Measurements from ENCODE around the gene SHISA9.

Gene SHISA9

DNA sequence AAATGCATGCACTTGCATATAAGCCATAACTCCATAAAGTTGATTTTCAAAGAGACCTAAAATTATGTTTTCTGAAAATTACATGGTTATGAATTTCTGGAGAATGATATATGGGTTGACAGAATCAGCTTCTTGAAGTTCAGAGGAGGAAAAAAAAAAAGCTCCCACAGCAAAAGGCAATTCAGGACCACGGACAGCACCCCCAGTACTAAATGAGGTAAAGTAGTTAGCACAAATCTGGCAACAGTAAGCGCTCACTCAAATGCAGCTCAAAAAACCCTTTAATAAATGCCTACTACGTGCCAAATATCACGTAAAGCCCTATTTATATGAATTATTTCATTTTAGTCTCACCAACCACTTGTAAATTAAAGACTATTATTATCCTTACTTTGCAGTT, 135.2 kb downstream of the SHISA9 start:
- DNase-seq, result no peak

DNA sequence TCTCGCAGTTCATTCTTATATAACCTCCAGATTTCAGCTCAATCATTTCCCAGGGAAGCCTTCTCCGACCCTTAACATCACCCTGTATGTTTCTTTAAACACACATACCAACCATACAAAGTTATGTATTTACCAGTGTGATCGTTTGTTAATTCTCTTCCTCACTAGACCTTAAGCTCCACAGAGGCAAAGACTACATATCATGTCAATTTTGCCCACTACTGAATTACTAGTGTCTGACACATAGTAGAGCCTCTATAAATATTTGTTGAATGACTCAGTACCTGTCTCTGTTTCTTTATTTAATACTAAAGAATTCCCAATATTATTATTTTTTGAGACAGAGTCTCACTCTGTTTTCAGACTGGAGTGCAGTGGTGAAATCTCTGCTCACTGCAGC, 137.2 kb downstream of the SHISA9 start:
- no peak for DNase-seq

DNA sequence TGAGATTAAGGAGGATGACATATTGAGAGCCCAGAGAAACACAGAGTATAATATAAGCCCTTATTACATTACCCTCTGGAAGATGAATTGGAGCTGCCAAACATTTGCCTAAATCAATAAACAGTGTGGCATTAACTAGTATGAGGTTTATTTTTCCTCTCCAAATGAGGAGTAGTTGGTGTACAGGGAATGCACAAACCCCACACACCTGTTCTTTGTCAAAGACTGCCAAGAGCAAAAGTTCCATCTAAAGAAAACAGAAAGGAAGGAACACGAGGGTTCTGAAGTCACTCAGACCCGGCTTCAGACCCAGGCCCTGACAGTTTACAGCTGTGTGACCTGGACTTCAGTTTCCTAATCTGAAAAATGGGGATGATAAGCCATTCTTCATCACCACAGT, 138.1 kb downstream of the SHISA9 start:
- no peak for DNase-seq

DNA sequence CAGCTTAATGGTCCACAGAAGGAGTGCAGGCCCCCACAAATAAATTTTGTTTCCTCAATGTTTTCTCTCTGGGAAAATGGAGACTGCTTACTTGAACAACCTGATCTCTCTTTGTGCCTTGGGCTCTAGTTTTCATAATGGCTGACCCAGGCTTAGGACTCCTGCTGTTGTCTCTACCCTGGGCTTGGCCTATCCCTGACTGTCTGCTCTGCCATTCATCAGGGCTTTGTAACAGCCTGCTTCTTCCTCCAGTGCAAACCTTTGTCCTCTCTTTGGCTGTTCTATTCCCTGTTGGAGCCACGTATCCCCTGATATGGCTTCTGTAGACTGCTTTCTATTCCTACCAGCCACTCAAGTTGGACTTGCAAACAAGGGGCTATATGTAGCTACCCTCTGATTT, 139.8 kb downstream of the SHISA9 start:
- no peak for DNase-seq

DNA sequence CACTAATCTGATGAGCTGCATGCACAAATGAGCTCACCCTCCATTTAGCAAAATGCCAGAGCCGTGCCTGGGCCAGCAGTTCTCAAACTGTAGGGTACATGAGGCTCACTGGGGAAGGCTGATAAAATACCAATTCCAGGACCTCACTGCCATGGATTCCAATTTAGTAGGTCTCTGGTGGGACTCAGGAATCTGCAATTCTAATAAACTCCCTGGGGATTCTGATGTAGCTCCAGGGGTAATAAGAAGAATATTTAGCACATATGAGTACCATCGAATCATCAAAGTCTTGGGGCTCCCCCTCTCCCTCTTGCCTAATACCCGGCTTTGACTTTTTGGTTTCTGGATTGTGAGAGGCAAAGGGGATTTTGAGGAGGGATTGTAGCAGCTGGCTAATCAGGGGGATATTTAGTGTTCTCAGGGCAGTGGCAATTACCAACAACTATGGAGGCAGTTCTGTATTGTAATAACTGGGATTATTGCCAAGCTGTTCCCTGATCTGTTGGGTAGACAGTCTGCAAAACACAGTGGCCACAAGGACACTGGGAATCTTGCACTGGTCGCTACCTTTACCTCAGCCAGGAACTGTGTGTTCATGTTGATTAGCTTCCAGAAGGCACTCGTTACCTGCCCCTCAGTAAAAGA, 140.4 kb downstream of the SHISA9 start:
- DNase-seq, result no peak

DNA sequence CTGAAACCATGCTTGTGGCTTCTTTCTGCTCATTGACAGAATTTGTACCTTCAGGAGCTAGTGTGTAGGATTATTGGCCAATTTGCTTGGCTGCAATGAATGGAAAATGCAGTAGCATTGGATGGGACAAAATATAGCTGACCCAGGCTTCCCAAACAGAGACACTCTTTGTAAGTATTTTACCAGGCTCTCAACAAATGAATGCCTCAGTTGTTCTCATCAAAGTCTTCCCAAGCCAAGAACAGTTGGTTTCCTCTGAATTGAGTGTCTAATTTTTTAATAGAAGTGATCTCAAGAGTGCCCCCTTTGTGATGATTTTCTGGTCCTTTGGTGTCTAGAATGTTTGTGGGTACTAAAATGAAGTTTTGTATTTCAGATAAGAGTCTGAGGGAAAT, 140.9 kb downstream of the SHISA9 start:
- DNase-seq, result no peak

DNA sequence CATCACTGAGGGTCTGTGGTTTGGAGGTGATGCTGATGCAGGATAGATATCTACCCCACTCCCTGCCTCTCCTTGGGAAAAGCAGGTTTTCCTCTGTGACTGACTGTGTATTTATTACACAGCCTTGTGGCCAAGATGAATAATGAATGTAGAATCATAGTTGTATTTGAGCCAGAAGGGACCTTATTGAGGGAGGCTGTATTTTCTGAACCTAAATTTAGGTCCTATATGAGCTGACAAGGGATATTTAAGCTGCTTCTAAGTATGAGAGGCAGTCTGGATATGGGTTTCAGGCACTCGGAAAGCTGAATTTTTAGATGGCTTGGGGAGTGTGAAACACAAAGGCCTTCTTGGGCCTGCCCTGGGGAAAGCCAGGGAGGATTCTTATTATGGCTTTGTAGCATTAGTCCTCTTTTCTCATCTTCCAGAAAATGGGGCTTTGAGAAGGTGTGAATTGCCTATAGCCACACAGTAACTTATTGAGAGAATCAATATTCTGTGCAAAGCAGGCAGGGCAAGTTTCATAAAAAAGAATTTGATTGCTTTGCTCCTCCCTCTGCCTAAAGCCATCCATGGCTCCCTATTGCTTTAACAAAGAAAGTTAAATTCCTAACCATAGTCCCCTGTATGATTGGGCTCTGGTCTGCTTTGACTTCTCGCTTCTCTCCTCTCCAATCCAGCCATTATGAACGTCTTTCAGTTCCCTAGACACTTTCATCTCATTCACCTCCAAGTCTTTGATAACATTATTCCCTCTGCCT, 144.8 kb downstream of the SHISA9 start:
- no peak for DNase-seq

DNA sequence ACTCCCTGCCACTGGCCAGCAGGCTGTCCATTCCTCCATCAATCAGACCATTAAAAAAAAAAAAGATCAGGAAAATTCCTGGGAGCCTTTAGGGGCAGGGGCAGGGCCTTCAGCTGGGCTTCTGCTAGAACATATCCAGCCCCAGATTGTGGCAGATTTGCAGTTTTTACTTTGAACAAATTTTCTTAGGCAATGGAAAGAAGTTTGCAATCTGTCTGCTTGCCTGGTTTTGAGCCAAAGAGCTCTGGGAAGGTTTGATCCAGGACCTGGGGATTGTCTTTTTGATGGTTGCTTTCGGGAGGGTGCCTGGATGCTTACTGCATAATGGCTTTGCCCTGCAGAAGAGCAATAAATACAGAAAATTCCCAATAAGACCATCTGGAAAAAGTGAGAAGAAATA, 145.9 kb downstream of the SHISA9 start:
- DNase-seq, result no peak

DNA sequence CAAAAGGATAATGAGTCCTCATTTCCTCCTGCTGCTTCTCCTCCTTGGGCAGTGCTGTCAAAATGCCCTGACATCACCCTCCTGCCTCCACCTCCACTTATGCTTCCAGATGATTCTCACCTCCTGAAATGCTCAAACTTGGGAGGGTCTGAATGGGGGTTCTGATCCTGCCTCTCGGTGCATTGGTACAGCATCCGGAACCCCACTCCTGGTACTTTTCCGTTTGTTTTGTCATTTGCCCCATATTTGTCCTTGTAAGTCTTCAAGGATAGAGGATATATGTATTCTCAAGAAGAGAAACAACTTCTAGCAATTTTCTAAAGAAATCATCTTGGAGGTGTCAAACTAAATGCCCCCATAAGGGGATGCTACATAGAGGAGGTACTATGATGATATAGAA, 148.3 kb downstream of the SHISA9 start:
- no peak for DNase-seq

DNA sequence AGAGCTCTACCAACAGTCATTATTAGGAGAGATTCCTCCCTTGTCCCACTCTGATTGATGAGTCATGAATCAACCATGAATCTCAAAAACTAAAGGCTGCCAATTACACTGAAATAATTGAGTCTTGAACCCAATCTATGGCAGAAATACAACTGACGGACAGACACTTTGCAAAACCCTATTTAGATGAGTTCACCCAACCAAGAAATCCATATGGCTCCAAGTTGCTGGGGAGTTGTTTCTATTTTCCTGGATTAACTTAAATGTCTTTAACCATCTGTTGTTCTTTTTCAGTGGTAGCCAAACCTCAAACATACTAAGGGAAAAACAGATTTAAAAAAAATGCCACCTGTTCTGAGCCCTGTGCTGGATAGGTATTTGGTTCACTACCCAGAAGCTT, 151.0 kb downstream of the SHISA9 start:
- no peak for DNase-seq

DNA sequence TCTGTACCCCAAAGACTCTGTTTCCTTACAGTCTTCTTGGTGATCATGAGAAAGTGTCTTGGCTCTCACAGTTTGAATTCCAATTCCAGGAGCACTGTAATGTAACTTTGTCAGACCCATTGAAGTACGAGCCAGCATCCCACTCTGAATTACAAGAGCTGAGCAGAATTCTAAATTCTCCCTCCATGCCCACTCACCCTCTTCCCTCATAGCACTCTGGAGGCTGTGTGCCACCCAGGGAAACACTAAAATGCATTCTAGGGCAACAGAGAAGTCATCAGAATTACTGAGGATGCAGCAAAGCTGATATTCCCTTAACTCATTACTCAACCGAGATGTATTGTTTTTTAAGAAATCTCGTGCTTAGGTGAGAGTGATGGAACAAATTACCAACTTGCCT, 154.1 kb downstream of the SHISA9 start:
- DNase-seq, result no peak

DNA sequence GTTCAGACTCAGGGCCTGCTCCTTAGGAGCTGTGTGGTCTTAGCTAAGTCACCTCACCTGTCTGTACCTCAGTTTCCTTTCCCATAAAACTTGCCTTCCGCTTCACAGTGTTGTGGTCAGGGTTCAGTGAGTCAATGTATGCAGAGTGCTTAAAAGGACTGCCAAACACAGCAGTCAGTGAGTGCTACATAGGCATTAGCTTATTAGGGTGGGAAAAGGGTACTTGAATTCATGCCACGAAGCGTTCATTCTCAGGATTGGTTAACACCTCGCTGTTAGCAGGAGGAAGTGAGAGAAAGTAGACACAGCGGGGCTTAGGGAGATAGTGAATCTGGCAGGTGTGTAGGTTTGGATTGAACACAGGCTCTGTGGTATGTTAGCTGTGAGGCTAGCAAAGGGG, 155.2 kb downstream of the SHISA9 start:
- no peak for DNase-seq

DNA sequence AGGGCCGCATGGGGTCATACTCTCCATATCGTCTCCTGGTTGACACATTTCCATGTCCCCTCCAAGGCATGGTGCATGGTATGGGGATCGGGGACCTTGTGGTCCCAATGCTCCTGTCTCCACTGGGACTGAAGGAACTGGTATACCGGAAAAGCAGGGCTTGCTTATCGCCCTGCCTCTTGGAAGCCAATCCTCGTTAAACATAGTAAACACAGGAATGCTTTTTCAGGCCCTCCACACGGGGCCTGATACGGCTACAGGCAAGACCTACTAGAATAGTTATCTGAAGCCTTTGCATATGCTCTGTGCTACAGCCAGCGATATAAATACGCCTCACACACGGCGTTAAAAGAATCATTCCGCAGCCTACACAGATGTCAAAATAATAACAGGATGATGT, 159.5 kb downstream of the SHISA9 start:
- DNase-seq, result no peak

DNA sequence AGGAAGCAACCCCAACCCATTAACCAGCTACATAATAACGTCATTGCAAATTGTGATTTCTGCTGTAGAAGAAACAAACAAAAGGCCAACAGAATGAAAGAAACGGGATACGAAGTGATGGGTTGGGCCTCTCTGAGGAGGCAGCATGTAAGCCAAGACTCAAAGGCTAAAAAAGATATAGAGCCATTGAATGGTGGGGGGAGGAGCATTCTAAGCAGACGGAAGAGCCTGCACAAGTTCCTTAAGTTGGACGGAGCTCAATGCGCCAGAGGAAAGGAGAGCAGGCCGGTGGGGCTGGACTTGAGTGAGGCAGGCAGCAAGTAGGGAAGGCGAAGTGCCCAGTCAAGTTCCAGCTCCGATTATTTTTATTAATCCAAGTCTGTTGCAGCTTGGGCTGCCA, 160.3 kb downstream of the SHISA9 start:
- DNase-seq, result no peak

DNA sequence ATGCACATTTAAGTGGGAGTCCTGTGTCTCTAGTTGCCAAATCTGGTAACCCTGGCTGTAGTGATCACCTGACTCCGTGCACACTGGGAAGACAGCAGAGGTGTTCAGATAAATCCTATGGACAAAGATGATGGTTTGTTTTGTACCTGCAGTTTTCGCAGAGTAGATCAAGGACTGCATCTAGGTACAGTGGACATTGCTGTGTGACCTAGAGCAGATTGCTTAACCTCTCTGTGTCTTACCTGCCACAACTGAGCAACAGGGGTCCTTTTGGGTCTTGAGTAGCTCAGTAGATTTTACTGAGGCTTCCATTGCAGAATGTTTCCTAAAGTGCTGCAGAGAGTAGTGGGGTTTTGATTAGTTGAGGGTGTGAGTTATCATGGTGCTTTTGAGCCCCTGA, 160.8 kb downstream of the SHISA9 start:
- no peak for DNase-seq

DNA sequence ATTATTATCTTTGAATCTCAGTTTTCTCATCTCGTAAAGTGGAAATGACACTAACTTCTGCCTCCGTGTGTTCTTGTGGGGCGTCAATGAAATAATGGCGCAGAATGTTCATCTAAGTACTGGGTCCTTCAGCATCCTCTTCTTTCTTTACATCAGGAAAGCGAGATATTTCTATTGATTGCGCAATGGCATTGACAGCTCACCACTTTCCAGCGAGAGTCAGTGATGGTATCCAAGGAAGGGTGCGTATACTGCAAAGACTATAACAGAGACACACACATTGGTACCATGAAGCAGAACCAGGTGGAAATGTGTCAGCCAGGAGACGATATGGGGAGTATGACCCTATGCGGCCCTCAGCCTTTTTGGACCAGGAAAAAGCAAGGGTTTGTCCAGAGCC, 162.1 kb downstream of the SHISA9 start:
- DNase-seq, result no peak

DNA sequence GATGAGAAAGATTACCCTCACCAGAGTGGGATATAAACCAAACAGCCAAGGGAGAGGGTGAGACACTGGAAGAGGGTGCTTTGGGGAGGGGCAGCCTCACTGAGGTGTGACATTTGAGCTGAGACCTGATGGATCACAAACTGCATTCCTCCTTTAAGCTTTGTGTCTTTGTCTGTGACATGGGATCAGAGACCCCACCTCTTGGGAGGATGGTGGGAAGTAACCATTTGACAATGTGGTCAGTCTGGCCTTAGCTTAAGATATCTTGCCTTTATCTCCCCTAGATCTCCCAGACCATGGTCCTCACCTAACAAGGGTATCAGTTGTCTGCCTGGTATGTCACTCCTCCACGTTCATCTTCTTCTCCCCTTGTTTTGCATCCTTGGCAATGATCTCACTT, 163.4 kb downstream of the SHISA9 start:
- DNase-seq, result no peak

DNA sequence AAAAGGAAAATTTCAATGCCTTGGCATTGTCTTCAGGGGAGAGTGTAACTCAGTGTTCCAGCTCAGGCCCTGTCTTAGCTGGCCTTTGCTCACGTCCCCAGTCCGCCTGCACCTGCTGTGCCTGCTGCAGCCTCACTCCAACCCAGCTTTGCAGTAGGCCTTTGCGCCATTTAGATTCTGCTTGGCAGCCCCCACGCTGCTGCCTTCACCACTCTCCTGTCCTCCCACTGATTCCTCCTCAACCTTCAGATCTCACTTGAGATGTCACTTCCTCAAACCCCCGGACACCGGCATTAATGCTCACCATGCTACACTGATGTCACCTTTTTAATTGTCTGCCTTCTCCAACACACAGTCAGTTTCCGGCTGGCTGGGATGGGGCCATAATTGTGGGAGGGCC, 166.2 kb downstream of the SHISA9 start:
- no peak for DNase-seq

DNA sequence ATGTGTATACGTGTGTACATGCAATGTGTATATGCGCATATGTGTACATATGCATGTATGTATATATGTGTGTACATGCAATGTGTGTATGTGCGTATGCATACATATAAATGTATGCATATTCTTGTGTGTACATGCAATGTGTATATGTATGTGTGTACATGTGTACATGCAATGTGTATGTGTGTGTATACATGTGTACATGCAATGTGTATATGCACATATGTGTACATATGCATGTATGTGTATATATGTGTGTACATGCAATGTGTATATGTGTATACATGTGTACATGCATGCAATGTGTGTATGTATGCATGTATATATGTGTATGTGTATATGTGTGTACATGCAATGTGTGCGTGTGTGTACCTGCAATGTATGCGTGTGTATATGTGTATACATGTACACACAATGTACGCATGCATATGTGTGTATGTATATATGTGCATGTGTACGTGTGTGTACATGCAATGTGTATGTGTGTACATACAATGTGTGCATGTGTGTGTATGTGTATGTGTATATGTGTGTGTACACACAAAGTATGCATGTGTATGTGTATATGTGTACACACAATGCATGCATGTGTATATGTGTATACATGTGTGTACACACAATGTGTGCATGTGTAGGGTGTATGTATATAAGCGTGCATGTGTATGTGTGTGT, 167.7 kb downstream of the SHISA9 start:
- no peak for DNase-seq

DNA sequence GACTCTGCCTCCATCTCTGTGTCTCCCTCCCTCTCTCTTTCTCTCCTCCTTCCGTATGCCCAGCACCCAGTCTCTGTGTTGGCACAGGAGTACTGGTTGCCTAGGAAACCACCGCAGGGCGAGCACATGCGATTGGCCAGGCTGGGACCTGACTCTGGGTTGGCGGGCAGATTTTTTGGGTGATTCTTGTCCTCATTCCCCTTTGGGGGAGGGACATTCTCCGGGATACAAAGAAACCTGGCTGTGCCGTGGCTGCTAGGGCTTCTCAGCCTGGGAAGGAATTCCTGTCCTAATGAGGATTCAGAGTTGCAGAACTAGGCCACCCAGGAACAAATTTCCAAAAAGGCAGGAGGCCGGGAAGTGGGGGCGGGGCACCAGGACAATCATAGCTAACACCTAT, 168.9 kb downstream of the SHISA9 start:
- no peak for DNase-seq

DNA sequence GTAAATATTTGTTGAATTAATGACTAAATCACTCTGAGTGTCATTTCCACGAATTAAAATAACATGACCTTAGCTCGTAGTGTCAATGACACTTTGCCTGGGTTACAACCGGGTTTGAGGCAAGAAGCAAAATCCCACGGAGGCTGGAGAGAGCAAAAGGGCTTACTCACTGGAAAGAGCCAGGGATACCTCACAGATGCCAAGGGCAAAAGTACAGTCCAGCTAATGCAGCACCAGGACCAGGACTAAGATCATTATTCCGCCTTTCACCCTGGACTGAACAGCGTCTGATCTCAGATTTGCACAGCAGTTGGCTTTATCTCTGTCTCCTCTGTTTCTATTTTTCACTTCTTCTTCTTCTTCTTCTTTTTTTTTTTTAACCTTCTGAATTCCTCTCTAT, 175.5 kb downstream of the SHISA9 start:
- DNase-seq, result no peak

DNA sequence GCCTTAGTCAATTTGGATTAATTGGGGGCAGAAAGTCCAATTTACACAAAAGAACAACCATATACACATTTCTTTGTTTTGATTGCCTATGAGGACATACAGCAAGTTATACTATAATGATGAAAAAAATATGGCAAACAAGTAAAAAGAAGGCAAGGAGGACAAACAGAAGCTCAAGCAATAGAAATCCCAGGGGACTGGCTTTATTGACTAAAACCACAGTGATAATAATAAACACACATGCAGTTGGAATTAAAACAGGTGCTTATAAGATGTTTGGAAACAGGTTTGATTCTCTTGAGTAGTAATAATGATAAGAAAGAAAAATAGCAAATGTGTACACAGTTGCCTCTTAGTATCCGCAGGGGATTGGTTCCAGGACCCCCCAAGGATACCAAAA, 176.4 kb downstream of the SHISA9 start:
- no peak for DNase-seq

DNA sequence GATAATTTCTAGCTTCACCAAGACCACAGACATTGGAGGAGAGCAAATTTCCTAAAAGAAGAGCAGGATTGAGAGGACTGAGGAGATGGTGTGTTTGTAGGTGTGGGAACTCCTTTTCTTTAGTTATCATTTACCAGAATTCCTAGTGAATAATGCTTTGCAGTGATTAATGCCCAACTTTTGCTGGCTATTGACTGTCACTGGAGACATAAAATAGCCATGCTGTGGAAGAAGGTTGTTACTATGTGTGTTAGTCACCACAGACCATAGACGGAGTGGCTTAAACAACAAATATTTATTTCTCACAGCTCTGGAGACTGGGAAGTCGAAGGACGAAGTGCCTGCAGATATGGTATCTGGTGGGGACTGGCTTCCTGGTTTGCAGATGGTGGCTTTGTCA, 179.1 kb downstream of the SHISA9 start:
- DNase-seq, result no peak

DNA sequence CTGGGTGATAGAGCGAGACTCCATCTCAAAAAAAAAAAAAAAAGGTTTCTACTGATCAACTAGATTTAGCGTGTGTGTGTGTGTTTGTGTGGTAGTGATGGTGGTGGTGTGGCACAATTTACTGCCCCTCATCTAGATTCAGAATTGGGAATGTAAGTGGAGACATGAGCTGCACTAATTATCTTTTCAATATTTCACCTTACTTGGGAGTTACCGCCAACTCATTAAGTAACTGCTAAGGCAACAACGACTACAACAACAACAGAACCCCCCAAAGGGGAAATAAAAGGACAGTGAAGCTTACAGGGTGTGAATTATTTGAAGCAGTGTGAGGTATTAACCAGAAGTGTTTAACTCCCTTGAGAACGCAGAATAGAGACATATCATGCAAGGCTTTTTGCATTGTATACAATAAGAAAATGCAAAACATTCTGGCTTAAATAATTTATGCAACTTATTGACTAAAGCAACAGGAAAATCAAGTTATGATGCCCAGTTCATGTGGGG, 180.5 kb downstream of the SHISA9 start:
- no peak for DNase-seq

All from activated CD4-positive, alpha-beta T cell treated with anti-CD3 and anti-CD28 coated beads for 4 hours (primary cell).